ENCODE data around the gene TRPV3.
A peak's percentile ranks its signal among the peaks of the same experiment; 100 is the strongest.

TRPV3 gene

GRCh38 chr17:3539881-3540540 is 17.6 kb downstream of the TRPV3 start:
- no peak overlapping the region for H3K4me3 ChIP-seq (replicated peaks in 1 of 2; ENCODE audit: low read depth in 2 of 2, low read length in 2 of 2)
- TF ChIP-seq CTCF (IDR thresholded peaks at IDR 0.05; ENCODE audit: low read depth, low read length), result no peak
- DNase-seq (ENCODE audit: low read depth in 2 of 2), result no peak

- DNase-seq (ENCODE audit: low read depth in 2 of 2), result no peak
- no peak for TF ChIP-seq CTCF (IDR thresholded peaks at IDR 0.05; ENCODE audit: low read depth, low read length)
- no peak overlapping the region for H3K4me3 ChIP-seq (replicated peaks in 1 of 2; ENCODE audit: low read depth in 2 of 2, low read length in 2 of 2)
These were observed 20.9 kb downstream of the TRPV3 start for GRCh38 chr17:3536716-3537115.

GRCh38 chr17:3535253-3535995 is 22.2 kb downstream of the TRPV3 start:
- TF ChIP-seq CTCF (IDR thresholded peaks at IDR 0.05; ENCODE audit: low read depth, low read length), result peak; percentile 46
- DNase-seq (ENCODE audit: low read depth in 2 of 2), result peak; percentile 77 to 89
- peak overlapping the region; percentile 35 to 46 for H3K4me3 ChIP-seq (replicated peaks in 1 of 2; ENCODE audit: low read depth in 2 of 2, low read length in 2 of 2)

GRCh38 chr17:3534881-3535252 is 22.7 kb downstream of the TRPV3 start:
- peak overlapping the region in 1 of 2 donors; percentile 3 for H3K4me3 ChIP-seq (replicated peaks in 1 of 2; ENCODE audit: low read depth in 2 of 2, low read length in 2 of 2)
- no peak for TF ChIP-seq CTCF (IDR thresholded peaks at IDR 0.05; ENCODE audit: low read depth, low read length)
- peak; percentile 53 to 74 for DNase-seq (ENCODE audit: low read depth in 2 of 2)

GRCh38 chr17:3533752-3534151 is 23.9 kb downstream of the TRPV3 start:
- TF ChIP-seq CTCF (IDR thresholded peaks at IDR 0.05; ENCODE audit: low read depth, low read length), result no peak
- no peak for DNase-seq (ENCODE audit: low read depth in 2 of 2)
- no peak overlapping the region for H3K4me3 ChIP-seq (replicated peaks in 1 of 2; ENCODE audit: low read depth in 2 of 2, low read length in 2 of 2)

- no peak for DNase-seq (ENCODE audit: low read depth in 2 of 2)
- no peak for TF ChIP-seq CTCF (IDR thresholded peaks at IDR 0.05; ENCODE audit: low read depth, low read length)
- H3K4me3 ChIP-seq (replicated peaks in 1 of 2; ENCODE audit: low read depth in 2 of 2, low read length in 2 of 2), result no peak overlapping the region
These were observed 24.8 kb downstream of the TRPV3 start for GRCh38 chr17:3532859-3533142.

All from cardiac fibroblast (primary cell).